Thoracic aorta (tissue), 2 donors: Measurements from ENCODE around the gene NOB1. TPM values are rescaled to one million over a fixed set of nuclear protein-coding genes. Genes with fewer than 3 reads are reported as not detected.

Experiments used
- ATAC-seq: fragments of 150-250 bp; one replicate; pipeline ENCODE4 v1.8.0; 2017; ENCODE audit warnings: low read depth; ENCODE audit not compliant: insufficient number of reproducible peaks, low FRiP score
- DNase-seq: peaks from one replicate; pipeline ENCODE4 v3.0.0-alpha.2; 2020; ENCODE audit warnings: low spot score
- H3K27ac ChIP-seq, 2 donors: fragments of 200-600 bp; sonication (generic); 1 replicate in 1 of 2; 2 replicates in 1 of 2; pipeline ENCODE4 v1.5.1; 2016; ENCODE audit warnings: mild to moderate bottlenecking in 2 of 2, moderate library complexity in 2 of 2
- H3K27me3 ChIP-seq: fragments of 200-600 bp; sonication (generic); replicated peaks from 2 replicates; pipeline ENCODE4 v1.6.0; 2016; ENCODE audit warnings: mild to moderate bottlenecking; ENCODE audit not compliant: insufficient read depth
- H3K36me3 ChIP-seq: fragments of 200-600 bp; sonication (generic); one replicate; pipeline ENCODE4 v1.5.1; 2016
- H3K4me1 ChIP-seq, 2 donors: fragments of 200-600 bp; sonication (generic); 1 replicate in 1 of 2; 2 replicates in 1 of 2; pipeline versions ENCODE4 v1.5.1 to v1.6.0; 2016; ENCODE audit warnings: low read depth in 2 of 2, mild to moderate bottlenecking in 1 of 2; ENCODE audit not compliant: control insufficient read depth in 1 of 2
- H3K4me3 ChIP-seq: fragments of 200-600 bp; sonication (generic); 2 replicates; pipeline ENCODE4 v1.5.1; 2016; ENCODE audit warnings: mild to moderate bottlenecking
- H3K9me3 ChIP-seq: fragments of 200-600 bp; sonication (generic); 2 replicates; pipeline ENCODE4 v1.5.1; 2016
- total RNA-seq, 2 donors: library from RNA; depleted of rRNA; stranded (reverse); fragments of >200 nt; gene quantifications; one replicate each; pipeline versions ENCODE4 v1.1.0 to v1.2.3, GENCODE V29; 2016
- TF ChIP-seq, protein P1 (sequence below): fragments of 200-600 bp; sonication (generic); IDR thresholded peaks from one replicate; pipeline ENCODE4 v1.5.1; 2019; ENCODE audit warnings: antibody characterized with exemption

NOB1 gene
- total RNA-seq, 2 donors from 2014 or later = 7.0 to 38.9 TPM

DNA sequence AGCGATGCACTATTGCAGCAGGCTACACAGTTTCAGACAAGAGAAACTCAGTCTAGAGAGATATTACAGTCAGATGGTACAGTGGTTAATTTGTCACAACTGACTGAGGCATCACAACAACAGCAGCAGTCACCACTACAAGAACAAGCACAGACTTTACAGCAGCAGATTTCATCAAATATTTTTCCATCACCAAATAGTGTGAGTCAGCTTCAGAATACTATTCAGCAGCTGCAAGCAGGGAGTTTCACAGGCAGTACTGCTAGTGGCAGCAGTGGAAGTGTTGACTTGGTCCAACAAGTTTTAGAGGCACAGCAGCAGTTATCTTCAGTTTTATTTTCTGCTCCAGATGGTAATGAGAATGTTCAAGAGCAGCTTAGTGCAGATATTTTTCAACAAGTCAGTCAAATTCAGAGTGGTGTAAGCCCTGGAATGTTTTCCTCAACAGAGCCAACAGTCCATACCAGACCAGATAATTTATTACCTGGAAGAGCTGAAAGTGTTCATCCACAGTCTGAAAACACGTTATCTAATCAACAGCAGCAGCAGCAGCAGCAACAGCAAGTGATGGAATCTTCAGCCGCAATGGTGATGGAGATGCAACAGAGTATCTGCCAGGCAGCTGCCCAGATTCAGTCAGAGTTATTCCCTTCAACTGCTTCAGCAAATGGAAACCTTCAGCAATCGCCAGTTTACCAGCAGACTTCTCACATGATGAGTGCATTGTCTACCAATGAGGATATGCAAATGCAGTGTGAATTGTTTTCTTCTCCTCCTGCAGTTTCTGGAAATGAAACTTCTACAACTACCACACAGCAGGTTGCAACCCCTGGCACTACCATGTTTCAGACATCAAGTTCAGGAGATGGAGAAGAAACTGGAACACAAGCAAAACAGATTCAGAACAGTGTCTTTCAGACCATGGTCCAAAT, 62.5 kb downstream of the NOB1 start:
- H3K4me3 ChIP-seq = no peak overlapping the region
- H3K9me3 ChIP-seq = no peaks in the 10 kb centered on the region
- H3K27me3 ChIP-seq = no peaks in the 10 kb centered on the region
- TF ChIP-seq, protein P1, sequence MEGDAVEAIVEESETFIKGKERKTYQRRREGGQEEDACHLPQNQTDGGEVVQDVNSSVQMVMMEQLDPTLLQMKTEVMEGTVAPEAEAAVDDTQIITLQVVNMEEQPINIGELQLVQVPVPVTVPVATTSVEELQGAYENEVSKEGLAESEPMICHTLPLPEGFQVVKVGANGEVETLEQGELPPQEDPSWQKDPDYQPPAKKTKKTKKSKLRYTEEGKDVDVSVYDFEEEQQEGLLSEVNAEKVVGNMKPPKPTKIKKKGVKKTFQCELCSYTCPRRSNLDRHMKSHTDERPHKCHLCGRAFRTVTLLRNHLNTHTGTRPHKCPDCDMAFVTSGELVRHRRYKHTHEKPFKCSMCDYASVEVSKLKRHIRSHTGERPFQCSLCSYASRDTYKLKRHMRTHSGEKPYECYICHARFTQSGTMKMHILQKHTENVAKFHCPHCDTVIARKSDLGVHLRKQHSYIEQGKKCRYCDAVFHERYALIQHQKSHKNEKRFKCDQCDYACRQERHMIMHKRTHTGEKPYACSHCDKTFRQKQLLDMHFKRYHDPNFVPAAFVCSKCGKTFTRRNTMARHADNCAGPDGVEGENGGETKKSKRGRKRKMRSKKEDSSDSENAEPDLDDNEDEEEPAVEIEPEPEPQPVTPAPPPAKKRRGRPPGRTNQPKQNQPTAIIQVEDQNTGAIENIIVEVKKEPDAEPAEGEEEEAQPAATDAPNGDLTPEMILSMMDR = no peak
- no peak overlapping the region for H3K27ac ChIP-seq
- H3K4me1 ChIP-seq = no peaks in the 10 kb centered on the region
- peaks cover 39% of the 10 kb centered on the region for H3K36me3 ChIP-seq
- DNase-seq = no peak
- no peak for ATAC-seq

Other genes with a start within 250 kb of the NOB1 start
- gene NFAT5, start 189.0 kb downstream of the NOB1 start, total RNA-seq = 10 to 100 TPM; 77.3 to 98.6 TPM
- gene NQO1, start 28.4 kb downstream of the NOB1 start, total RNA-seq = 100 to 1,000 TPM in 1 of 2 donors, 10 to 100 TPM in 1; 40.2 to 115 TPM
- gene WWP2, start 7.4 kb upstream of the NOB1 start, total RNA-seq = 100 to 1,000 TPM; 144 to 146 TPM
- gene CLEC18A, start 196.4 kb upstream of the NOB1 start, total RNA-seq = 10 to 100 TPM; 12.4 to 21.9 TPM